Measurements from ENCODE around the gene MT1X.

The MT1X gene

GRCh38 chr16:56681939-56682702, at the start of gene MT1X:
Gene MT1X (plus strand): TSS chr16:56682470. CDS start chr16:56682541, 71 bp downstream.
- DNase-seq, result peak; percentile 88

DNA sequence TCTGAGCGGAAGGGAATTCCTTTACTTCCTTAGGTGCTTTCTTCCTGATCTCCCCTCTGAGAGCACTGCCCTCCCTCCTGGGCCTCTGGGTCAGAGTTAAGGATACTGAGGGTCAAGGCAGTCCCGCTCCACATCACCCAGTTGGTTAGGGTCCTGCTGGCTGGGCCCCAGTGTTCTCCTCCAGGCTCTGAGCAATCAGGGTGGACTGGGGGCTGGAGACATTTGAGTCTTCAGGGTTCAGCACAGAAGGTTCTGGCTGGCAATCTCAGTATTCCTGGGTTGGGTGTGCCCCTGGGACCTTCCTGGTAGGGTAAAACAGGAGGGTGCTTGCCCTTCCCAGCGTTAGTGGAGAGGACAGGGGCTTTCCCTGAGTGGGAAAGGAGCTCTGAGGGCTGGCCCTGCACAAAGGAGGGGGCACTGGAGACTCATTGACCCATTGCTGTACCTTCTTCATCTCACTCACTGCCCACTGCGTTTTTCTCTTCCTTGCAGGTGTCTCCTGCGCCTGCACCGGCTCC, 49.4 kb upstream of the MT1X start:
- no peak for DNase-seq

GRCh38 chr16:56633535-56633934, 48.7 kb upstream of the MT1X start:
- DNase-seq, result no peak

GRCh38 chr16:56634715-56635440, 47.4 kb upstream of the MT1X start:
- DNase-seq, result no peak

- DNase-seq, result no peak
These were observed 46.8 kb upstream of the MT1X start for GRCh38 chr16:56635441-56635967.

GRCh38 chr16:56636616-56637413, 45.5 kb upstream of the MT1X start:
- no peak for DNase-seq

DNA sequence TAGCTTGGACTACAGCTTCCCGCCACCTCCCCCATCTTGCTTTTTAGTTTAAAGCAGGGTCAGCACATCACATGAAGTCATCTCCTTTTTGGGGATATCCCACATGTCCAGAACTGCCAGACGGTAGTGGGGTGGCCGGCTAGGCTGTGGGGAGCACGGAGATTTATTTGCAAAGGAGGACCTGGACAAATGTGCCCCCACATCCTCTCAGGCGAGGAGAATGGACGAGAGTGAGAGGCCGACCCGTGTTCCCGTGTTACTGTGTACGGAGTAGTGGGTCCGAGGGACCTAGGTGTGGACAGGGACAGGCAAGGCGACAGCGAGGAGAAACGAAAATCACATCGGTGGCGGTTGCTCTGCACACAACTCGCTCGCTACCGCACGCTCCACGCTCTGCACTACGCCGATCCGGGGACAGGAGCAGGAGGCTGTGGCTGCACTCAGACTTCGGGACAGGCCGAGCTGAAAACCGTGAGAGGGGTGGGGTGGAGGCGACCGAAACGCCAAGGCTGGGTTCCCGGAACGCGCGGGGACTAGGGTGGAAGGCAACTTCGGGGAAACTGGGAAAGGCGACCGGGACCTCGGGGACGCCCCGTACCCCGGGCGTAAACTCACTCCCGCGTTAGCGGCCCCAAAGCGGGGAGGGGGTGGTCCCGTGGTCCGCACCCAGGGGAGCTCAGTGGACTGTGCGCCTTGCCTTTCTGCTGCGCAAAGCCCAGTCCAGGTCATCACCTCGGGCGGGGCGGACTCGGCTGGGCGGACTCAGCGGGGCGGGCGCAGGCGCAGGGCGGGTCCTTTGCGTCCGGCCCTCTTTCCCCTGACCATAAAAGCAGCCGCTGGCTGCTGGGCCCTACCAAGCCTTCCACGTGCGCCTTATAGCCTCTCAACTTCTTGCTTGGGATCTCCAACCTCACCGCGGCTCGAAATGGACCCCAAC, 44.2 kb upstream of the MT1X start, which contains the start of gene MT1A:
Gene MT1A, plus strand, starts transcription at position 853 of the 937 bp plus-strand sequence. Its CDS starts 73 bp downstream, at position 926.
- no peak for DNase-seq

DNA sequence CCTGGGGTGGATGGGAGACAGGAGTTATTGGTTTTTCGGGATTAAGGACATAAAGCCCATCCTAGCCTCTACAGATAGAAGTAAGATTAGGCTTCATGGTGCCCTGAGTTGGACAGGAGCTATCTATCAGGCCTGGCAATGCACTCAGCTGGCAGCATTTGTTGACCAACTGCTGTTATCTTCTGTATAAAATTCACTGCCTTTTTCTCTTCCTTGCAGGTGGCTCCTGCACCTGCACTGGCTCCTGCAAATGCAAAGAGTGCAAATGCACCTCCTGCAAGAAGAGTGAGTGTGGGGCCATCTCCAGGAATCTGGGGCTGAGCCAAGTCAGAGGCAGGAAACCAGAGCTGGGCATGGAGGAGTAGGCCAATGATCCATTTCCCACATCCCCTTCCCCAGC, 43.2 kb upstream of the MT1X start:
- DNase-seq, result no peak

DNA sequence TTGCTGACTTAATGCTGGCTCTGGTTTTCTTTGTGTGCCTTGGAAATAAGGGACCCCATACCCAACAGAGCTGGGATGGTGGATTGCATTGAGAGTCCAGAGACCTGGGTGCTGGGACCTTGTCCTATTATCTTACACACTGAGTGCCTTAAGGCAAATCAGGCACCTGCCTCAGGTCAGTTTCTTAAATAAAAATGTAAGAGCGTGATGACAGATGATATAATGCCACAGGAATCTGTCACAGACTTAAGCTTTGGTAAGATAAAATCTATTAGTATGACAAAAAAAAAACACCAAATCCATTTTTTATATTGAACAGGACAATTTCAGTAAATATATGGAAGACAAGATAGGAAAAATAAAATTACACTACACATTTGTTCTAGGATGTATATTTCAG, 42.2 kb upstream of the MT1X start:
- DNase-seq, result no peak

GRCh38 chr16:56641166-56641565, 41.1 kb upstream of the MT1X start:
- no peak for DNase-seq

DNA sequence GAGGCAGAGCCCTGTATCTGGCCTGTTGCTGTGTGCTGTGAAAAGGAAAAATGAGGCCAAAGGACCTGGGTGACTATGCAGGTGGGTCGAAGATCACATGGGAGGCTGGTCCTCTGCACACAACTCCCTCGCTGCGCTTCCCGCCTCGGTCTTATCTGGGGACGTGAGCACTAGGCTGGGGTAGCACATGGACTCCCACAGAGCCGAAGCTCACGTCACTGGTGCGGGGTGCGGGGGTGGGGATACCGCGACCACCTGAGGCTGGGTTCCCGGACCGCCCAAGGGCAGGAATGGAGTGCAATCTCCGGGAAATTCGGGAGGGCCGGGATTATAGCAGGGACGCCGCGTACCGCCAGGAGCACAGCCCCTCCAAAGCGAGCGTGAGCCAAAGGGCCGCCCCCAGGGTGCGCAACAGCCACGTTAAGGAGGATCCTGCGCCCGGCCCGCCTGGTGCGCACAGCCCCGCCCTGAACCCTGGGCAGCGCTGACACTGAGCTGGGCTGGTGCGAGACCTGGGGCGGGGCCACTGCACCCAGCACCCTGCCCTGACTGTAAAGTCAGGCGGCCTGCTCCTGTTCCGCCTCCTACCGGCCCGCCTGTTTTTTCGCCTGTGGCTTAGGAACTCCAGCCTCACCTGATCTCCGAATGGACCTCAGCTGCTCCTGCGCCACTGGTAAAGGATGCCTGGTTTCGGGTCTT, 39.0 kb upstream of the MT1X start:
- DNase-seq, result peak; percentile 78 to 81

DNA sequence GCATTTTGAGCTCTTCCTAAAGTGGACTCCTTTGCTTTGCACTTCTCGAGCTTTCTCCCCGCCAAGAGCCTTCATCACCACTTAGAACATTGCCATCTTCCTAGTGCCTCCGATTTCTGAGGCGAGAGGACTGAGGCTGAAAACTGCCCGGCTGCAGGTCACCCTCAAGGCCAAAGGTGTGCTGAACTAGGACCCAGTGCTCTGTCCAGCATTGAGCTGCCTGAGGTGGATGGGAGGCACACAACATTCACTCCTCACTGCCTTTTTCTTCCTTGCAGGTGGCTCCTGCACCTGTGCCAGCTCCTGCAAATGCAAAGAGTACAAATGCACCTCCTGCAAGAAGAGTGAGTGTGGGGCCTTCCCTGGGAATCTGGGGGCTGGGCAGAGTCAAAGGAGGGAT, 38.4 kb upstream of the MT1X start:
- no peak for DNase-seq

GRCh38 chr16:56645311-56645710, 37.0 kb upstream of the MT1X start:
- DNase-seq, result no peak

DNA sequence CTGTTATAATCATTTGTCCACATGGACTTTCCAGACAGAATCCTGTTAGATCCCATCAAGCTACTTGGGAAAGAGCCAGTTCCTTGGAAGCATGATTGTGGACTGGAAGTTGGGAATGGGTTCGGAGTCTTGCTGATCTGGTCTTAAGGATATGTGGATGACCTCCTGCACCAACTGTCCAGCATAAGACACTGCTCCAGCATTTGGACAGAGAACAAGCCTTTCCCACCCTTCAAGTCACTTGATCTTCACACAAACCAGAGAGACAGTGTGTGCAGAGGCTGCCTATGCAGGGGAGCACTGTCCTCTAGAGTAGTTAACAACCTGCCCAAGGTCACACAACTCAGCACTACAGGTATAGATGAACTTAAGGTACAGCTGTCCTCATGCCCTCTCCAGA, 36.4 kb upstream of the MT1X start:
- DNase-seq, result no peak

DNA sequence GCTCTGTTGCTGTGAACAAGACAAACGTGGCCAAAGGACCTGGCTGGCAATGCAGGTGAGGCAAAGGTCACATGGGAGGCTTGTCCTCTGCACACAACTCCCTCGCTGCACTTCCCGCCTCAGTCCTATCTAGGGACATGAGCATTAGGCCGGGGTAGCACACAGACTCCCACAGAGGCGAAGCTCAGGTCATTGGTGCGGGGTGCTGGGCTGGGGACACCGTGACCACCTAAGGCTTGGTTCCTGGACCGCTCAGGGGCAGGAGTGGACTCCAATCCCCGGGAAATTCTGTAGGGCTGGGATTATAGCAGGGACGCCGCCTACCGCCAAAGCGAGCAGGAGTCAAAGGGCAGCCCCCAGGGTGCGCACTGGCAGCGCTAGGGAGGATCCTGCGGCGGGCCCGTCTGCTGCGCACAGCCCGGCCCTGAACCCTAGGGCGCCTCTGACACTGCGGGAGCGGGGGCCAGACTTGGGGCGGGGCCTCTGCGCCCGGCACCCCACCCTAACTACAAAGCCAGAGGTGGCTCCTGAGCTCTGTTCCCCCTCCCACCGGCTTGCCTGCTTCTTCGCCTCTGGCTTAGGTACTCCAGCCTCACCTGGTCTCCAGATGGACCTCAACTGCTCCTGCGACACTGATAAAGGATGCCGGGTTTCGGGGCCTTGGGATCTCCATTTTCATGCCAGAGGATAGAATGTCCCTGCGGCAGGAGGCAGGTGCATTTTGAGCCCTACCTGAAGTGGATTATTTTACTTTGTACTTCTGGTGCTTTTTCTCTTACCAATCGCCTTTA, 34.4 kb upstream of the MT1X start:
- DNase-seq, result no peak

- no peak for DNase-seq
These were observed 33.0 kb upstream of the MT1X start for GRCh38 chr16:56649271-56649670.

- DNase-seq, result no peak
These were observed 32.5 kb upstream of the MT1X start for GRCh38 chr16:56649820-56650219.

DNA sequence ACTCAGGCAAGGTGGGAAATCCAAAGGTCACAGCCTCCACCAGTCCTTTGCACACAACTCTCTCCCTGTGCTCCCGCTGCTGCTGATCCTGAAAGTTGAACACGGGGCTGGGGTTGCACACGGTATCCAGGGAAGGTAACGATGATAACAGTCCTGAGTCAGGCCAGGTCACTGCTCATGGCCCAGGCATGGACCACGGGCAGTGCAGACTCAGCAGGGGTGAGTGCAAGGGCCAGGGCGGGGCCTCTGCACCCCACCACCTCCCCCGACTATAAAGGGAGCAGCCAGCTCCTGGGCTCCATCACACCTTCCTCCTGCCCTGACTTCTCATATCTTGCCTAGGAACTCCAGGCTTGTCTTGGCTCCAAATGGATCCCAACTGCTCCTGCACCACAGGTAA, 30.7 kb upstream of the MT1X start, which contains the start of gene MT1B:
Gene MT1B, plus strand, starts transcription at position 301 of the 400 bp plus-strand sequence. Its CDS starts 68 bp downstream, at position 369.
- no peak for DNase-seq

GRCh38 chr16:56652600-56652999, 29.7 kb upstream of the MT1X start:
- DNase-seq, result no peak

GRCh38 chr16:56653218-56653617, 29.1 kb upstream of the MT1X start:
- DNase-seq, result no peak
